Osteoblast (primary cell): ENCODE measurements around the gene AUP1. TPM values are rescaled to one million over a fixed set of nuclear protein-coding genes. Genes with fewer than 3 reads are reported as not detected.

Experiments
- DNase-seq: peaks from one replicate; pipeline ENCODE4 v3.0.0; 2011; ENCODE audit warnings: low spot score, mixed read lengths; ENCODE audit not compliant: insufficient read length; ENCODE audit errors: missing footprints
- H2AFZ ChIP-seq: 2 replicates; pipeline ENCODE4 v1.6.0; 2011; ENCODE audit warnings: mild to moderate bottlenecking, low read length
- H3K27ac ChIP-seq: 2 replicates; pipeline ENCODE4 v1.5.1; 2011; ENCODE audit warnings: mild to moderate bottlenecking, low read depth, low read length, moderate library complexity
- H3K27me3 ChIP-seq: 2 replicates; pipeline ENCODE4 v1.6.0; 2012; ENCODE audit warnings: mild to moderate bottlenecking, control low read depth, inconsistent platforms, low read length, moderate library complexity; ENCODE audit not compliant: insufficient read depth
- H3K36me3 ChIP-seq: 2 replicates; pipeline ENCODE4 v1.5.1; 2011; ENCODE audit warnings: mild to moderate bottlenecking, low read length, control low read depth, moderate library complexity; ENCODE audit not compliant: insufficient read depth
- H3K4me1 ChIP-seq: 2 replicates; pipeline ENCODE4 v1.5.1; 2011; ENCODE audit warnings: mild to moderate bottlenecking, low read length, control low read depth, moderate library complexity; ENCODE audit not compliant: insufficient read depth
- H3K4me2 ChIP-seq: 2 replicates; pipeline ENCODE4 v1.6.0; 2011; ENCODE audit warnings: mild to moderate bottlenecking, low read length; ENCODE audit not compliant: insufficient read depth
- H3K4me3 ChIP-seq: fragments of 200-600 bp; sonication (generic); 3 replicates; pipeline ENCODE4 v1.5.1; 2012; ENCODE audit warnings: mild to moderate bottlenecking, low read length, inconsistent platforms; ENCODE audit not compliant: insufficient read depth
- H3K79me2 ChIP-seq: 2 replicates; pipeline ENCODE4 v1.6.0; 2012; ENCODE audit warnings: mild to moderate bottlenecking, low read length, control low read depth, inconsistent platforms; ENCODE audit not compliant: insufficient read depth
- H3K9me3 ChIP-seq: 2 replicates; pipeline ENCODE4 v1.5.1; 2011; ENCODE audit warnings: low read depth, low read length, control low read depth
- H4K20me1 ChIP-seq: 2 replicates; pipeline ENCODE4 v1.6.0; 2012; ENCODE audit warnings: mild to moderate bottlenecking, low read length, control low read depth; ENCODE audit not compliant: insufficient read depth
- total RNA-seq: library from RNA; depleted of rRNA; stranded (reverse); fragments of >200 nt; gene quantifications from 2 replicates; pipeline ENCODE4 v1.2.3, GENCODE V29; 2012
- TF ChIP-seq, protein P1 (sequence below): IDR thresholded peaks from 2 replicates; pipeline ENCODE4 v1.5.1; 2011; ENCODE audit warnings: mild to moderate bottlenecking, low read depth, low read length, moderate library complexity; ENCODE audit errors: extremely low read depth

AUP1 gene
- total RNA-seq, 1 donor, result 82.9 TPM

DNA sequence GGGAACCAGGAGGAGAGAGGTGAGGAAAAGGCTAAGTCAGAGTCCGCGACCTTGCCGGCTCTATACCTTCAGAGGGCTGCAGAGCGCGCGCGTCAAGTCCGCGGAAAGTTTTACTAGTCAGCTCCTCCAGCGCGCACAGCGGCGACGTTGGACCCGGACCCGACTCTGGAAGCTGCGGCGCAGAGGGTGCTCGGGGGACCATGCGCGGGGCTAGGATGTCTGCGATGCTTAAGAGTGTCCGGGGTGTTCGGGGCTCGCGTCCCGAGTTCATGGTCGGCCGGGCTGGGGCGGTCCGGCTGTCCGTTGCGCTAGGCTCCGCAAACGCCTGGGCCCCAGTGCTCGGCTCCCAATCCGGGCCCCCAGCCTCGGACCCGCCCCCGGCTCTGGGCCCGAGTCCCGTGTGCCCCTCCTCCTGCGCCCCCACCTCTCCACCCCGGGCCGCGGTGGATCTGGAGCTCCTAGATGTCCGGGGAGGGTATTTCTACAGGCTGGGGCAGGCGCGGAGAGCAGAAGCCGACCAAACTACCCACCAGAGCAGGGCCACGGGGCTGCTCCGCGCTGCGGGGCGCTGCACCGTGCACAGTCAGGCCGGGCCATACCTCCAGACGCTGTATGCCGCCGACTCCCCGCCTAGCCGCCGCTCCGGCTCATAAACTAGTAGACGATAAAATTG lies 30.1 kb downstream of the AUP1 start, which contains the start of gene LBX2:
Gene LBX2, minus strand, starts transcription at position 337 of the 673 bp plus-strand sequence. Its CDS starts 66 bp downstream, at position 271.
- H3K4me2 ChIP-seq, result peak within 1 kb of the TSS; percentile 84
- H3K4me1 ChIP-seq, result peaks cover 25% of the 10 kb centered on the region
- H3K9me3 ChIP-seq, result no peaks in the 10 kb centered on the region
- no peaks in the 10 kb centered on the region for H4K20me1 ChIP-seq
- no peak within 1 kb of the TSS for H3K27ac ChIP-seq
- peak; percentile 85 for DNase-seq
- H3K36me3 ChIP-seq, result peaks cover under 1% of the 10 kb centered on the region
- peak within 1 kb of the TSS; percentile 76 for H2AFZ ChIP-seq
- TF ChIP-seq, protein P1, sequence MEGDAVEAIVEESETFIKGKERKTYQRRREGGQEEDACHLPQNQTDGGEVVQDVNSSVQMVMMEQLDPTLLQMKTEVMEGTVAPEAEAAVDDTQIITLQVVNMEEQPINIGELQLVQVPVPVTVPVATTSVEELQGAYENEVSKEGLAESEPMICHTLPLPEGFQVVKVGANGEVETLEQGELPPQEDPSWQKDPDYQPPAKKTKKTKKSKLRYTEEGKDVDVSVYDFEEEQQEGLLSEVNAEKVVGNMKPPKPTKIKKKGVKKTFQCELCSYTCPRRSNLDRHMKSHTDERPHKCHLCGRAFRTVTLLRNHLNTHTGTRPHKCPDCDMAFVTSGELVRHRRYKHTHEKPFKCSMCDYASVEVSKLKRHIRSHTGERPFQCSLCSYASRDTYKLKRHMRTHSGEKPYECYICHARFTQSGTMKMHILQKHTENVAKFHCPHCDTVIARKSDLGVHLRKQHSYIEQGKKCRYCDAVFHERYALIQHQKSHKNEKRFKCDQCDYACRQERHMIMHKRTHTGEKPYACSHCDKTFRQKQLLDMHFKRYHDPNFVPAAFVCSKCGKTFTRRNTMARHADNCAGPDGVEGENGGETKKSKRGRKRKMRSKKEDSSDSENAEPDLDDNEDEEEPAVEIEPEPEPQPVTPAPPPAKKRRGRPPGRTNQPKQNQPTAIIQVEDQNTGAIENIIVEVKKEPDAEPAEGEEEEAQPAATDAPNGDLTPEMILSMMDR, result no peak
- H3K27me3 ChIP-seq, result no peaks in the 10 kb centered on the region
- H3K4me3 ChIP-seq, result peak within 1 kb of the TSS; percentile 75
- peaks cover 15% of the 10 kb centered on the region for H3K79me2 ChIP-seq

DNA sequence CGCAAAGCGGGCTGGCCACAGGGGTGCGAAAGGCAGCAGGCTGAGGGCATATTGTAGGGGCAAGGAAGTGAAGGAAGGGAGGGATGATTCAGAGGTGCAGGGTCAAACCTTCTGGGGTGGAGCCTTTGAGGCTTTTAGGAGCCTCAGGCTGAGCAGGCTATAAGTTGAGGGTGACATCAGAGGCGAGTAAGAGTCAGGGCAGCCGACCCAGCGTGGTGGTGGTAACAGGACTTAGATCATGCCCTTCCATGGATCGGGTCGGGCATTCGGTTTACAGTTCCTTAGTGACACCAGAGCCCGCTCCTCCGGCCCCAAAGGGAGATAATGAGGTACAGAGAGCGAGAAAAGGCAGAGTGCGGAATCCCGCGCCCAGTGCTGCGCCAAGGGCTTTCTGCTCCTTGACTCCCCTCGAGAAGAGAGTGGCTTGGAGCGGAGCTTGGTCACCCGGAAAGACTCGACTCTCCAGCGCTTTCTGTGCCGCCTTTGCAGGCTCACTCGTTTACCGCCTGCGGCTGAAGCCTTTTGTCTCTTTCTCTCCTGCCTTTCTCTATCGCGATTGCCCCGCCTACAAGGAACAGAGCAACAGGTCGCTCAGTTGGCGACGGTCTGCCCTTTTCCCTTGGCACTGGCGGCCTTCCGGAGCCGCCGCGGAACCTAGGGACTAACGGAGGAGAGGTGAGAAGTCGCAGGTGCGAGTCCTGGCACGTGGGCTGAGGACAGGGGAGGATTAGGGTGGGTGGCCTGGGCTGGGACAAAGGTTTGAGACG lies 30.8 kb downstream of the AUP1 start:
- H3K27me3 ChIP-seq, result no peaks in the 10 kb centered on the region
- peak overlapping the region; percentile 75 for H3K4me3 ChIP-seq
- H3K36me3 ChIP-seq, result peaks cover 6% of the 10 kb centered on the region
- H2AFZ ChIP-seq, result peak overlapping the region; percentile 76
- H3K4me2 ChIP-seq, result peak overlapping the region; percentile 84
- H3K79me2 ChIP-seq, result peaks cover 8% of the 10 kb centered on the region
- no peaks in the 10 kb centered on the region for H3K9me3 ChIP-seq
- no peak overlapping the region for H3K27ac ChIP-seq
- H3K4me1 ChIP-seq, result peaks cover 19% of the 10 kb centered on the region
- TF ChIP-seq, protein P1, result no peak
- H4K20me1 ChIP-seq, result no peaks in the 10 kb centered on the region
- DNase-seq, result peak; percentile 93

DNA sequence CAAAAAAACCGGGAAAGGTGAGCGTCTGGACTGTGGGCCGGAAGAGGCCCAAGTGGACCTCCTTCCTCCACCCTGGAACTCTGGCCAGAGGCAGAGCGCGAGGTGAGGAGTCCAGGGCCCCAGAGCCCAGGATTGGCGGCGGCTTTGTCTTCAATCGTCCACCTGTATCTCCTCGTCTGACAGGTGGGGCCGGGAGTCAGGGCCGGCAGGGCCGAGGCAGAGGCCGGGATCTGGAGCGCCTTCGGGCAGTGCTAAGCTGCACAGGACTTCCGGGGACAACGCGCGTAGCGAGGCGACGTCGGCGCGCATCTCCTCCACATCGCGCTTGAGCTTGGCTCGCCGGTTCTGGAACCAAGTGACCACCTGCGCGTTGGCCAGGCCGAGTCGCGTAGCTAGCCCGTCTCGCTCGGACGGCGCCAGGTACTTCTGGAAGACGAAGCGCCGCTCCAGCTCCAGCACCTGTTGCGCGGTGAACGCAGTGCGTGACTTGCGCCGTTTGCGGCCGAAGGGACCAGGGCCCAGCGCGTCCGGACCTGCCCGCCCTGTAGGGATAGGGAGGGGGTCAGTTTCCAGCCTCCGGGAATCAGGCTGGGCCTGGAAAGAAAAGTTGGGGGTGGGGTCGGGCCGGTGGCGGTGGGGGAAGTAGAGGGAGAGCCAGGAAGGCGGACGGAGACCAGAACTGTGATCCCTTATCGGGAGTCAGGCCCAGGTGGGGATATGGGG lies 31.6 kb downstream of the AUP1 start:
- Histone ChIP-seq H4K20me1 (no peaks in the 10 kb centered on the region), H3K79me2 (peaks cover 4% of the 10 kb centered on the region), H3K4me3 (peak overlapping the region; percentile 75), H2AFZ (peak overlapping the region; percentile 65), H3K4me2 (peak overlapping the region; percentile 84), H3K27me3 (no peaks in the 10 kb centered on the region), H3K36me3 (peaks cover 13% of the 10 kb centered on the region), H3K9me3 (no peaks in the 10 kb centered on the region), H3K4me1 (peaks cover 19% of the 10 kb centered on the region), H3K27ac (no peak overlapping the region)
- peak; percentile 71 for DNase-seq
- TF ChIP-seq, protein P1, result no peak
